IMR-90 (cell line): ENCODE data around the gene NXN. TPM values are rescaled to one million over a fixed set of nuclear protein-coding genes. Genes with fewer than 3 reads are reported as not detected.
A peak's percentile ranks its signal among the peaks of the same experiment; 100 is the strongest.

Experiments used
- ATAC-seq: fragments of 200-7000 bp; cut with Tn5 transposase; 2 replicates; pipeline ENCODE4 v1.9.1; 2020; ENCODE audit warnings: low read depth, mild to moderate bottlenecking, moderate library complexity
- BruUV-seq: library from RNA; stranded (reverse); fragments of 400-500 nt; replicated peaks from 2 replicates; lab custom pipeline; 2021; lab: Mats Ljungman, UMichigan
- CTCF ChIA-PET: fragments of 300-600 bp; formaldehyde crosslinking; extraction: SDS; loops from one replicate; lab custom pipeline; 2021; ENCODE audit warnings: antibody characterized with exemption; lab: Yijun Ruan, JAX
- POLR2A ChIA-PET: fragments of 300-600 bp; sonication (Branson Sonifier 250); formaldehyde crosslinking; loops from one replicate; lab custom pipeline; 2022; ENCODE audit warnings: antibody characterized with exemption; ENCODE audit not compliant: unreplicated experiment; lab: Charles Lee
- DNase-seq: peaks from one replicate; pipeline ENCODE4 v3.0.0; 2013
- H2AFZ ChIP-seq: replicated peaks from 2 replicates; pipeline ENCODE3; 2013; ENCODE audit warnings: low read length, mild to moderate bottlenecking; ENCODE audit not compliant: poor library complexity
- H2AK5ac ChIP-seq: 2 replicates; pipeline ENCODE4 v1.6.1; 2013; ENCODE audit warnings: low read depth, low read length, inconsistent platforms
- H2AK9ac ChIP-seq: replicated peaks from 2 replicates; pipeline ENCODE3; 2013; ENCODE audit warnings: mild to moderate bottlenecking, low read depth, low read length, moderate library complexity; ENCODE audit not compliant: poor library complexity
- H2BK120ac ChIP-seq: 2 replicates; pipeline ENCODE4 v1.6.1; 2013; ENCODE audit warnings: low read depth, low read length, inconsistent platforms
- H2BK15ac ChIP-seq: 3 replicates; pipeline ENCODE4 v1.6.1; 2013; ENCODE audit warnings: low read depth, low read length, inconsistent platforms
- H2BK20ac ChIP-seq: 2 replicates; pipeline ENCODE4 v1.6.1; 2013; ENCODE audit warnings: low read depth, mild to moderate bottlenecking, inconsistent platforms, low read length, moderate library complexity
- H2BK5ac ChIP-seq: 2 replicates; pipeline ENCODE4 v1.6.1; 2013; ENCODE audit warnings: mild to moderate bottlenecking, low read depth, low read length, inconsistent platforms; ENCODE audit not compliant: poor library complexity, severe bottlenecking
- H3K14ac ChIP-seq: replicated peaks from 2 replicates; pipeline ENCODE4 v1.6.1; 2013; ENCODE audit warnings: low read depth, low read length, inconsistent platforms
- H3K18ac ChIP-seq: 2 replicates; pipeline ENCODE4 v1.6.1; 2013; ENCODE audit warnings: low read depth, low read length, control low read depth
- H3K23ac ChIP-seq: 2 replicates; pipeline ENCODE4 v1.6.1; 2013; ENCODE audit warnings: low read depth, low read length, inconsistent platforms
- H3K27ac ChIP-seq: 2 replicates; pipeline ENCODE4 v1.5.1; 2013; ENCODE audit warnings: mild to moderate bottlenecking, control low read depth, low read length; ENCODE audit not compliant: insufficient read depth
- H3K27me3 ChIP-seq: 2 replicates; pipeline ENCODE4 v1.6.1; 2013; ENCODE audit warnings: low read length; ENCODE audit not compliant: control insufficient read depth, insufficient read depth
- H3K36me3 ChIP-seq: 2 replicates; pipeline ENCODE4 v1.6.1; 2013; ENCODE audit warnings: low read length, mixed read lengths; ENCODE audit not compliant: control insufficient read depth, insufficient read depth
- H3K4ac ChIP-seq: 2 replicates; pipeline ENCODE4 v1.6.1; 2013; ENCODE audit warnings: low read depth, low read length, inconsistent platforms
- H3K4me1 ChIP-seq: 2 replicates; pipeline ENCODE4 v1.6.1; 2013; ENCODE audit warnings: low read length, mixed read lengths; ENCODE audit not compliant: control insufficient read depth, insufficient read depth
- H3K4me2 ChIP-seq: 2 replicates; pipeline ENCODE4 v1.6.1; 2013; ENCODE audit warnings: low read depth, mild to moderate bottlenecking, control low read depth, low read length, moderate library complexity
- H3K4me3 ChIP-seq: 2 replicates; pipeline ENCODE4 v1.5.1; 2013; ENCODE audit warnings: low read depth, mild to moderate bottlenecking, control low read depth, low read length, moderate library complexity; ENCODE audit not compliant: insufficient read depth
- H3K56ac ChIP-seq: 2 replicates; pipeline ENCODE4 v1.6.1; 2013; ENCODE audit warnings: low read length, inconsistent platforms; ENCODE audit not compliant: insufficient read depth; ENCODE audit errors: extremely low read depth
- H3K79me1 ChIP-seq, 2 experiments: 2 replicates each; pipeline ENCODE4 v1.6.1; 2013; ENCODE audit warnings: low read length in 2 of 2, inconsistent platforms in 1 of 2, low read depth in 1 of 2
- H3K9ac ChIP-seq: 2 replicates; pipeline ENCODE4 v1.6.1; 2013; ENCODE audit warnings: low read depth, low read length, control low read depth
- H3K9me1 ChIP-seq: 2 replicates; pipeline ENCODE4 v1.6.1; 2013; ENCODE audit warnings: low read length, inconsistent platforms; ENCODE audit not compliant: insufficient read depth
- H3K9me3 ChIP-seq: 2 replicates; pipeline ENCODE4 v1.6.1; 2013; ENCODE audit warnings: low read length; ENCODE audit not compliant: control insufficient read depth, insufficient read depth
- H4K20me1 ChIP-seq: 2 replicates; pipeline ENCODE4 v1.6.1; 2013; ENCODE audit warnings: low read length, inconsistent platforms; ENCODE audit not compliant: insufficient read depth
- H4K5ac ChIP-seq: 2 replicates; pipeline ENCODE4 v1.6.1; 2013; ENCODE audit warnings: mild to moderate bottlenecking, low read depth, low read length, control low read depth
- H4K8ac ChIP-seq, 2 experiments: 2 replicates each; pipeline ENCODE4 v1.6.1; 2013; ENCODE audit warnings: low read depth in 2 of 2, low read length in 2 of 2, control low read depth in 1 of 2, inconsistent platforms in 1 of 2
- H4K91ac ChIP-seq: 2 replicates; pipeline ENCODE4 v1.6.1; 2013; ENCODE audit warnings: low read depth, low read length, inconsistent platforms; ENCODE audit not compliant: insufficient read depth
- CEBPB ChIP-seq: IDR thresholded peaks from 2 replicates; pipeline ENCODE4 v1.6.1; 2012; ENCODE audit warnings: low read depth, low read length, improper control_type of control experiment
- MXI1 ChIP-seq: IDR thresholded peaks from 2 replicates; pipeline ENCODE4 v1.6.1; 2012; ENCODE audit warnings: low read depth, mild to moderate bottlenecking, low read length, moderate library complexity, borderline replicate concordance
- RCOR1 ChIP-seq: IDR thresholded peaks from 2 replicates; pipeline ENCODE4 v1.6.1; 2012; ENCODE audit warnings: mild to moderate bottlenecking, low read length, improper control_type of control experiment; ENCODE audit not compliant: insufficient replicate concordance
- RFX5 ChIP-seq: IDR thresholded peaks from 2 replicates; pipeline ENCODE4 v1.8.0; 2012; ENCODE audit warnings: low read depth, mild to moderate bottlenecking, low read length, moderate library complexity
- WGBS, 2 experiments: methylation state at CpG; one replicate each; pipeline versions ENCODE4 v1.1.5 to v1.1.7; 2013; ENCODE audit warnings: missing lambda C conversion rate in 2 of 2; ENCODE audit not compliant: insufficient read length in 1 of 2; ENCODE audit errors: extremely low coverage in 2 of 2; 5-methylcytosine and 5-hydroxymethylcytosine counted together
- dilution Hi-C: fragments of 300-500 bp; cut with HindIII; formaldehyde crosslinking; loops from one replicate; pipeline ENCODE4 v1.14.3; 2018; ENCODE audit warnings: low sequenced_read_pairs; ENCODE audit not compliant: unreplicated experiment
- in situ Hi-C: fragments of 300-500 bp; cut with MboI; formaldehyde crosslinking; loops from 3 replicates; pipeline ENCODE4 v1.14.3; 2019; ENCODE audit warnings: low sequenced_read_pairs, inconsistent platforms, mixed read lengths
- intact Hi-C: fragments of 100-400 bp; cut with micrococcal nuclease; formaldehyde crosslinking; loops from 2 replicates; pipeline ENCODE4 v1.10.0; 2022
- polyA plus RNA-seq, 3 experiments: library from polyadenylated mRNA; depleted of rRNA; stranded (reverse); fragments of >200 nt; gene quantifications; 2 replicates each; pipeline ENCODE4 v1.2.3, GENCODE V29; 2012; ENCODE audit warnings: low replicate concordance in 1 of 3
- total RNA-seq: library from RNA; depleted of rRNA; stranded (reverse); fragments of >200 nt; gene quantifications from 2 replicates; pipeline ENCODE4 v1.2.3, GENCODE V29; 2012

The NXN gene
- total and polyA plus RNA-seq, 2 of the 4 experiments (the other 2 are of a cell fraction): 52.5 to 116 TPM

GRCh38 chr17:852349-852748, 127.2 kb downstream of the NXN start:
- Histone ChIP-seq H2BK120ac (no peak overlapping the region), H2AK5ac (peak overlapping the region; percentile 40; the same call in 1 of the 2 replicates), H2AFZ (no peak overlapping the region), H3K4ac (no peak overlapping the region), H2AK9ac (no peak overlapping the region), H3K4me3 (no peak overlapping the region), H3K4me1 (peaks cover 9% of the 10 kb centered on the region), H2BK15ac (no peak overlapping the region), H3K23ac (no peak overlapping the region), H4K91ac (no peak overlapping the region), H3K79me1 (peaks cover 14 to 53% of the 10 kb centered on the region in 2 experiments), H4K5ac (no peak overlapping the region), H2BK20ac (no peak overlapping the region), H4K8ac (no peak overlapping the region), H3K27me3 (no peaks in the 10 kb centered on the region), H4K20me1 (peaks cover 76% of the 10 kb centered on the region), H3K9me3 (no peaks in the 10 kb centered on the region), H3K27ac (no peak overlapping the region), H3K14ac (no peak overlapping the region), H3K56ac (no peak overlapping the region), H3K9ac (no peak overlapping the region), H3K18ac (no peak overlapping the region), H2BK5ac (no peak overlapping the region), H3K9me1 (peaks cover 15% of the 10 kb centered on the region; the same call in 1 of the 2 replicates), H3K36me3 (peaks cover 21% of the 10 kb centered on the region; the same call in 1 of the 2 replicates), H3K4me2 (no peak overlapping the region)
- no peak for TF ChIP-seq RCOR1
- no peak for TF ChIP-seq CEBPB
- TF ChIP-seq MXI1: no peak
- no peak for TF ChIP-seq RFX5
- BruUV-seq: no TSS peak
- DNase-seq: no peak
- ChIA-PET CTCF (interaction anchor here (0.6 kb wide), 1 partner anchor 19 kb away, joined by 5 read pairs; no protein-coding TSS in a partner anchor), POLR2A (no interaction called here)
- dilution Hi-C loops (no loop called here), in situ Hi-C loops (no loop called here), intact Hi-C loops (no loop called here)
- WGBS, 2 experiments: no CpG with 5 or more reads among the region's 10 CpGs
- ATAC-seq: no peak
